Measurements from ENCODE around the gene FANCC.
"Not testable (repeated sequence)": the region's sequence is repeated elsewhere in the genome, so short reads cannot be mapped to it uniquely, and the experiment has no call there.

The FANCC gene

GRCh38 chr9:95277509-95277908 lies 40.0 kb downstream of the FANCC start:
- DNase-seq: no peak

- DNase-seq: no peak
These were observed 41.0 kb downstream of the FANCC start for GRCh38 chr9:95276395-95276954.

- DNase-seq: not testable (repeated sequence)
These were observed 43.3 kb downstream of the FANCC start for GRCh38 chr9:95274160-95274559.

GRCh38 chr9:95273369-95274022 lies 44.0 kb downstream of the FANCC start:
- DNase-seq: no peak

- no peak for DNase-seq
These were observed 44.7 kb downstream of the FANCC start for GRCh38 chr9:95272830-95273229.

GRCh38 chr9:95270790-95271189 lies 46.7 kb downstream of the FANCC start:
- DNase-seq: no peak

- not testable (repeated sequence) for DNase-seq
These were observed 47.4 kb downstream of the FANCC start for GRCh38 chr9:95269803-95270773.

GRCh38 chr9:95268681-95269080 lies 48.8 kb downstream of the FANCC start:
- no peak for DNase-seq

GRCh38 chr9:95266649-95267048 lies 50.9 kb downstream of the FANCC start:
- no peak for DNase-seq

- no peak for DNase-seq
These were observed 51.5 kb downstream of the FANCC start for GRCh38 chr9:95265960-95266359.

- DNase-seq: no peak
These were observed 52.4 kb downstream of the FANCC start for GRCh38 chr9:95264954-95265615.

GRCh38 chr9:95261890-95262289 lies 55.6 kb downstream of the FANCC start:
- no peak for DNase-seq

GRCh38 chr9:95250462-95251221 lies 66.9 kb downstream of the FANCC start:
- no peak for DNase-seq

GRCh38 chr9:95249986-95250385 lies 67.5 kb downstream of the FANCC start:
- DNase-seq: no peak

- DNase-seq: no peak
These were observed 71.0 kb downstream of the FANCC start for GRCh38 chr9:95246547-95246946.

GRCh38 chr9:95242613-95243012 lies 74.9 kb downstream of the FANCC start:
- no peak for DNase-seq

- DNase-seq: no peak
These were observed 78.4 kb downstream of the FANCC start for GRCh38 chr9:95239071-95239470.

- no peak for DNase-seq
These were observed 80.2 kb downstream of the FANCC start for GRCh38 chr9:95237336-95237735.

- no peak for DNase-seq
These were observed 87.5 kb downstream of the FANCC start for GRCh38 chr9:95230046-95230445.

- DNase-seq: no peak
These were observed 88.1 kb downstream of the FANCC start for GRCh38 chr9:95229230-95229915.

- DNase-seq: no peak
These were observed 90.6 kb downstream of the FANCC start for GRCh38 chr9:95226921-95227320.

GRCh38 chr9:95225726-95226106 lies 91.8 kb downstream of the FANCC start:
- DNase-seq: no peak
